Ishikawa (cell line): ENCODE measurements around the gene ABR.

Experiments used
- CEBPB ChIP-seq: IDR thresholded peaks from 2 replicates; pipeline ENCODE4 v1.6.1; 2012
- CREB1 ChIP-seq: IDR thresholded peaks from 2 replicates; pipeline ENCODE4 v1.6.1; 2012; ENCODE audit warnings: low read depth
- EGR1 ChIP-seq: IDR thresholded peaks from 2 replicates; pipeline ENCODE4 v1.6.1; 2012
- EP300 ChIP-seq: IDR thresholded peaks from 2 replicates; pipeline ENCODE4 v1.6.1; 2012; ENCODE audit warnings: borderline replicate concordance
- FOXM1 ChIP-seq: IDR thresholded peaks from 2 replicates; pipeline ENCODE4 v1.6.1; 2012; ENCODE audit warnings: low read depth, borderline replicate concordance
- NFIC ChIP-seq: IDR thresholded peaks from 2 replicates; pipeline ENCODE4 v1.6.1; 2012
- RAD21 ChIP-seq: IDR thresholded peaks from 2 replicates; pipeline ENCODE4 v1.6.1; 2012; ENCODE audit warnings: low read depth
- TAF1 ChIP-seq: IDR thresholded peaks from 2 replicates; pipeline ENCODE4 v1.6.1; 2012; ENCODE audit warnings: low read depth, mild to moderate bottlenecking
- TCF12 ChIP-seq: IDR thresholded peaks from 2 replicates; pipeline ENCODE4 v1.6.1; 2012; ENCODE audit warnings: low read depth
- TEAD4 ChIP-seq: IDR thresholded peaks from 2 replicates; pipeline ENCODE4 v1.6.1; 2012
- YY1 ChIP-seq: IDR thresholded peaks from 2 replicates; pipeline ENCODE4 v1.6.1; 2012; ENCODE audit warnings: low read depth
- ZBTB7A ChIP-seq: IDR thresholded peaks from 2 replicates; pipeline ENCODE4 v1.6.1; 2012; ENCODE audit warnings: low read depth
- TF ChIP-seq, protein P1 (sequence below): IDR thresholded peaks from 2 replicates; pipeline ENCODE4 v1.6.1; 2012; ENCODE audit warnings: low read depth, mild to moderate bottlenecking
- TF ChIP-seq, protein P2 (sequence below): IDR thresholded peaks from 2 replicates; pipeline ENCODE4 v1.6.1; 2012
- TF ChIP-seq, protein P3 (sequence below): IDR thresholded peaks from 2 replicates; pipeline ENCODE4 v1.6.1; 2012

The ABR gene

DNA sequence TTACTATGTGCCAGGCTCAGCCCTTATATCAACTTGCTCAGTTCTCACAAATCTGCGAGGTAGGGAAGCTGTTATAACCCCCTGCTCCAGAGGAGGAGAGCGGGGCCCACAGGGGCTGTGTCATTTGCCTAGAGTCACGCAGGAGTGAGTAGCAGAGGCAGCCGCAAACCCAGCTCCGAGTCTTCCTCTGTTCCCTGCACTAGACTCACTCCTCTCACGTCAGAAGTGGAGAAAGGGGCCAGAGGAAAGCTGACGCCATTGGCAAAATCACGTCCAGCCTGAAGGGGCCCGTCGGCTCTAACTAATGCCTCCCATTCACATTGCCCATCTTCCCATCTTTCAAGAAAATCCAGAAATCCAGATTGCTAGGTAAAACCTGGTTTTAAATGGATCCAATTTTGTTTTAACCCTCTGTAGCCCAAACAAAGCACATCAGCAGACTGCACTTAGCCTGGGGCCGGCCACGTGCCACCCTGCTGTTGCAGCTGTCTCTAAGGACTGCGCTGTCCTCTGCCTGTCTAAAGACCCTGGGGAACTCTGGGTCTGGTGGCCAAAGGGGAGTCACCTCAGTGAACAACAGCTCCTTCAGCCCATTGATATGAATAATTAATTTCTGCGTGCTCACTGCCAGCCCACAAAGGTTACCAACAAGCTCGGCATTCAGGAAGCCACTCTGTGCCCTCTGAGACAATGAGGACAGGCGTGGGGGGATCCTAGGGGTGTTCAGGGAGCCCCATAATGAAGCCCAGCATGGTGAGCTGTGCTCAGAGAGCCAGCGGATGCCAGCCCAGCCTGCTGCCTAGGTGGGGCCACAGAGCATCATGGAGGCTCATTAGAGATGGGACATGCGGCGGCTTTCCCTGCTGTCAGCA lies 36.7 kb upstream of the ABR start:
- TF ChIP-seq, protein P1, sequence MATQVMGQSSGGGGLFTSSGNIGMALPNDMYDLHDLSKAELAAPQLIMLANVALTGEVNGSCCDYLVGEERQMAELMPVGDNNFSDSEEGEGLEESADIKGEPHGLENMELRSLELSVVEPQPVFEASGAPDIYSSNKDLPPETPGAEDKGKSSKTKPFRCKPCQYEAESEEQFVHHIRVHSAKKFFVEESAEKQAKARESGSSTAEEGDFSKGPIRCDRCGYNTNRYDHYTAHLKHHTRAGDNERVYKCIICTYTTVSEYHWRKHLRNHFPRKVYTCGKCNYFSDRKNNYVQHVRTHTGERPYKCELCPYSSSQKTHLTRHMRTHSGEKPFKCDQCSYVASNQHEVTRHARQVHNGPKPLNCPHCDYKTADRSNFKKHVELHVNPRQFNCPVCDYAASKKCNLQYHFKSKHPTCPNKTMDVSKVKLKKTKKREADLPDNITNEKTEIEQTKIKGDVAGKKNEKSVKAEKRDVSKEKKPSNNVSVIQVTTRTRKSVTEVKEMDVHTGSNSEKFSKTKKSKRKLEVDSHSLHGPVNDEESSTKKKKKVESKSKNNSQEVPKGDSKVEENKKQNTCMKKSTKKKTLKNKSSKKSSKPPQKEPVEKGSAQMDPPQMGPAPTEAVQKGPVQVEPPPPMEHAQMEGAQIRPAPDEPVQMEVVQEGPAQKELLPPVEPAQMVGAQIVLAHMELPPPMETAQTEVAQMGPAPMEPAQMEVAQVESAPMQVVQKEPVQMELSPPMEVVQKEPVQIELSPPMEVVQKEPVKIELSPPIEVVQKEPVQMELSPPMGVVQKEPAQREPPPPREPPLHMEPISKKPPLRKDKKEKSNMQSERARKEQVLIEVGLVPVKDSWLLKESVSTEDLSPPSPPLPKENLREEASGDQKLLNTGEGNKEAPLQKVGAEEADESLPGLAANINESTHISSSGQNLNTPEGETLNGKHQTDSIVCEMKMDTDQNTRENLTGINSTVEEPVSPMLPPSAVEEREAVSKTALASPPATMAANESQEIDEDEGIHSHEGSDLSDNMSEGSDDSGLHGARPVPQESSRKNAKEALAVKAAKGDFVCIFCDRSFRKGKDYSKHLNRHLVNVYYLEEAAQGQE: no peak
- TF ChIP-seq, protein P2, sequence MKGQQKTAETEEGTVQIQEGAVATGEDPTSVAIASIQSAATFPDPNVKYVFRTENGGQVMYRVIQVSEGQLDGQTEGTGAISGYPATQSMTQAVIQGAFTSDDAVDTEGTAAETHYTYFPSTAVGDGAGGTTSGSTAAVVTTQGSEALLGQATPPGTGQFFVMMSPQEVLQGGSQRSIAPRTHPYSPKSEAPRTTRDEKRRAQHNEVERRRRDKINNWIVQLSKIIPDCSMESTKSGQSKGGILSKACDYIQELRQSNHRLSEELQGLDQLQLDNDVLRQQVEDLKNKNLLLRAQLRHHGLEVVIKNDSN: no peak
- TF ChIP-seq YY1 (no peak), EGR1 (no peak), TCF12 (no peak), NFIC (no peak), RAD21 (no peak), CREB1 (no peak), TAF1 (no peak)

DNA sequence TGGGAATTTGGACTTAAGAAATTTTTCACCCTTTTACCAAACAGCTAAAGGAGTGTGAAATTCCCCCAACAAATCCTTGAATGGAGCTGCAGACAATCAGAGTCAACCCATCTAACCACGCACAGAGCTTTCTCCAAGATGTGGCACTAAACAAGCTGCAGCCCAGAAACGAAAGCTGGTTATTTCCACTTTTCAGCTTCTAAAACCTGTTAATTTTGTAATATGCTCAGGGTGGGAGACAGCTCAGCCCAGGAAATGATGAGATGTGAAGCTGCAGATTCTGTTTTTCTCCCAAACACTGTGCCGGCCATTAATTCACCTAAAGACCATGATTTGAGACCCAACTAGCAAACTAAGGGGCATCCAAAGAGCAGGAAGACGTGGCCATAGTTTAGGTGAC lies 33.2 kb upstream of the ABR start:
- TF ChIP-seq YY1 (no peak), NFIC (no peak), EGR1 (no peak), CREB1 (no peak), EP300 (no peak), ZBTB7A (no peak), TAF1 (no peak), FOXM1 (no peak), CEBPB (no peak), RAD21 (no peak), TEAD4 (no peak)
- TF ChIP-seq, protein P2: no peak
- TF ChIP-seq, protein P1: no peak

DNA sequence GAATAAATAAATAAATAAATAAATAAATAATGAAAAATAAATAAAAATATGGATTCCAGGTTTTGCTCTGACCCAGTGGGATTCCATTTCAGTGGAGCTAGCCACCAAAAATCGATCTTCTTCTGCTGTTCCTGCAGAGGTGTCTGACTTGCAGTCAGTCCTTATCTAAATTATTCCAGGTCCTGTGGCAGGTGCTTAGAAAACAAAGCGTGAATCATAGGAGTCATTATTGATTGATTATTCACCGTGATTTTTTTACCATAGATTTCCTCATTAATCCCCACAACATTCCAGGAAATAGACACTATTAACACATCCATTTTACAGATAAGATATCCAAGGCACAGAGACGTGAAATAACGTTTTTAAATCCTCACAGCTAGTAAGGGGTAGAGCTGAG lies 31.5 kb upstream of the ABR start:
- TF ChIP-seq CEBPB (no peak), NFIC (no peak), TEAD4 (no peak), EGR1 (no peak)
- TF ChIP-seq, protein P1: no peak

DNA sequence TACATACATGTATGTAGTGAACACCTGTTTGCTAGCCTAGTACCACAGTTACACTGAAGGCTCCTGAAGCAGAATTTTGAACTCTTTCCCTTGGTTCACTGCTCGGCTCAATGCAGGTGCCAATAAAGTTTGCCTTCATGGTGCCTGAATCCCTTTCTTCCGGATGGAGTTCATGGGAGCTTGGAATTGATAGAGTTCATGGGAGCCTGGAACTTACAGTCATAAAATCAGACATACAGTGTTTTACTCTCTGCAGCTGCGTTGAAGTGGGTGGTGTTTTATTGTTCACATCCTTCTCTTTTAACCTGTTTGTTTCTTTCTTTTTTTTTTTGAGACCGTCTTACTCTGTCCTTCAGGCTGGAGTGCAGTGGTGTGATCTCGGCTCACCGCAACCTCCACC lies 29.2 kb upstream of the ABR start:
- no peak for TF ChIP-seq CREB1
- TF ChIP-seq, protein P1: no peak
- no peak for TF ChIP-seq YY1
- no peak for TF ChIP-seq CEBPB
- no peak for TF ChIP-seq NFIC
- TF ChIP-seq, protein P2: no peak
- no peak for TF ChIP-seq TEAD4
- TF ChIP-seq RAD21: no peak
- no peak for TF ChIP-seq TAF1
- no peak for TF ChIP-seq EP300
- TF ChIP-seq FOXM1: no peak
- no peak for TF ChIP-seq TCF12
- no peak for TF ChIP-seq ZBTB7A
- TF ChIP-seq, protein P3, sequence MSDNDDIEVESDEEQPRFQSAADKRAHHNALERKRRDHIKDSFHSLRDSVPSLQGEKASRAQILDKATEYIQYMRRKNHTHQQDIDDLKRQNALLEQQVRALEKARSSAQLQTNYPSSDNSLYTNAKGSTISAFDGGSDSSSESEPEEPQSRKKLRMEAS: no peak
- TF ChIP-seq EGR1: no peak
